Cardiac septum (tissue), 1 donor: ENCODE measurements around the gene MANEAL. TPM values are rescaled to one million over a fixed set of nuclear protein-coding genes. Genes with fewer than 3 reads are reported as not detected.
"Not testable (repeated sequence)": the region's sequence is repeated elsewhere in the genome, so short reads cannot be mapped to it uniquely, and the experiment has no call there.

Experiments used
- DNase-seq: peaks from one replicate; pipeline ENCODE4 v3.0.0-alpha.2; 2020; ENCODE audit warnings: low spot score
- intact Hi-C: fragments of 100-400 bp; cut with DNase I; formaldehyde crosslinking; loops from one replicate; pipeline ENCODE4 v1.14.0; 2022
- long read RNA-seq: library from polyadenylated mRNA; unstranded; transcript quantifications from one replicate; pipeline ENCODE4 v2.0.0, GENCODE V29; 2021
- total RNA-seq: library from RNA; stranded (reverse); fragmentation: NEBNext Ultra II Directional; extraction: Animal tissue kit (Norgen Biotek cat#: 25700); gene quantifications from one replicate; pipeline ENCODE4 v1.2.1, GENCODE V29; 2021
- donor health status: DM: no; HTN: no; CAD: no.

MANEAL gene, protein sequence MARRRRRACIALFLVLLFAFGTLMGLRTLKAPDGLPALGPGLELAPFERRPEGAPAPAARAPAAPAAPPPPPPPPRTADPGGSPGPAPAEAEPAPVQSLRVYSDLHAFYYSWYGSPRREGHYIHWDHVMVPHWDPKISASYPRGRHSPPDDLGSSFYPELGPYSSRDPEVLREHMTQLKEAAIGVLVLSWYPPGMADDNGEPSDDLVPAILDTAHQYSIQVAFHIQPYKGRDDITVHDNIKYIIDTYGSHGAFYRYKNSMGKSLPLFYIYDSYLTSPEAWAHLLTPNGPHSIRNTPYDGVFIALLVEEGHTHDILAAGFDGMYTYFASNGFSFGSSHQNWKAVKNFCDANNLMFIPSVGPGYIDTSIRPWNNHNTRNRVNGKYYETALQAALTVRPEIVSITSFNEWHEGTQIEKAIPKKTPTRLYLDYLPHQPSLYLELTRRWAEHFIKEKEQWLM
- total RNA-seq = 2.1 TPM
- long read RNA-seq, partial matches to known transcripts = 0 of 3 reads
- long read RNA-seq, other reads (novel, unspliced or antisense) = 0 of 3 reads

DNA sequence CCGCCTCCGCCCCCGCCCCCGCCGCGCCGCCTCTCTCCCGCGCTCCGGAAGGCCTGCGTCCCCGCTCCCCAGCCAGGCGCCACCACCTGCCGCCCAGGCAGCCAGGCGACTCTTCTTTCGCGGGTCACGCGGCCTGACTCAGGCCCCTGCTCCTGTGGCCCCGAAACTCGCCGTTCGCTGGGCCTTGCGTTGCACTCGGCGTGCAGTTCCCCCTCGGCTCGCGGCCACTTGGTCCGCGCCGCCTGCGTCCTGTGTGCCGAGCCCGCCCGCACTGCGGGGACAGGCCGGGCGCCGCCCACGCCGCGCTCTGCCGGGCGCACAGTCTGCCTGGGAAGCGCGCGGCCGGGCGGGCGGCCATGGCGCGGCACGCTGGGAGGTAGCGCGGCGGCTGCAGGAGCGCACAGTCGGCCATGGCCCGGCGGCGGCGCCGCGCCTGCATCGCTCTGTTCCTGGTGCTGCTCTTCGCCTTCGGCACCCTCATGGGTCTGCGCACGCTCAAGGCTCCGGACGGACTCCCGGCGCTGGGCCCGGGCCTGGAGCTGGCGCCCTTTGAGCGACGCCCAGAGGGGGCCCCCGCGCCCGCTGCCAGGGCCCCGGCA is at the start of gene MANEAL:
TSS of gene MANEAL (plus strand) at position 75 of the 599 bp plus-strand sequence. CDS start at position 411, 336 bp downstream.
- intact Hi-C loops = no loop called here
- no peak for DNase-seq

GRCh38 chr1:37746806-37747205 is 46.8 kb upstream of the MANEAL start:
- DNase-seq = no peak
- intact Hi-C loops = no loop called here

DNA sequence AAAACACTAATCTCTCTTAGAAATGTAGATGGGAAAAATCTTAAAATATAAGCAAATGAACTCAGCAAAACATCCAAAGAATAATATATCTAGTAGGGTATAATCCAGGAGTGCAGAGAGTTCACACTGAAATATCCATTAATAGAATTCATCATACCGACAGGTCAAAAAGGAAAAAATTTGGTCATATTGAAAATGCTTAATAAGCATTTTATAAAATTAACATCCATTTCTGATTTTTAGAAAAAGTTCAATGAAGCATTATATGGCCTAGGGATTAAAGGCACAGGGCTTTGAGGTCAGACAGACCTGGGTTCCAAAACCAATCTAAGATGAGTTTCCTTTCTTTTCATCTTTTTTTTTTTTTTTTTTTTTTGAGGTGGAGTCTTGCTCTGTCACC is 45.1 kb upstream of the MANEAL start:
- intact Hi-C loops = no loop called here
- DNase-seq = no peak

- DNase-seq = no peak
- intact Hi-C loops = no loop called here
Observed at GRCh38 chr1:37752213-37752582, 41.4 kb upstream of the MANEAL start.

GRCh38 chr1:37752583-37753471 is 40.8 kb upstream of the MANEAL start:
- intact Hi-C loops = no loop called here
- DNase-seq = no peak

GRCh38 chr1:37753473-37754321 is 40.0 kb upstream of the MANEAL start:
- intact Hi-C loops = no loop called here
- DNase-seq = no peak

DNA sequence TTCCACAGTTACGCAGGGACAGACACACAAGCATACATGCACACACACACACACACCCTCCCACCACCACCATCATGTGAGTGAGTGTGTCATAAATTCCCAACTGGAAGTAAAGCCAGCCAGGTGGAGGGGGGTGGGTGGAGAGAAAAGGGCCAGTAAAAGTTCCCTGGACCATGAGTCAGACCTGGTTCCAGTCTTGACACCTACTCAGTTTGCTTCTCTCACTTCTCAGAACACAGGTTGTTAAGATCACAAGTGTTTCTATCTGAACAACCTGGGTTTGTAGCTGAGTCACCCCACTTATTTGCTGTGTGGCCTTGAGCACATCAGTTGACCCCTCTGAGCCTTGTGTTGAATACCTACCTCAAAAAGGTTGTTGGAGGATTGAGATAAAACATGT is 38.4 kb upstream of the MANEAL start:
- intact Hi-C loops = no loop called here
- no peak for DNase-seq

- intact Hi-C loops = no loop called here
- no peak for DNase-seq
Observed at GRCh38 chr1:37755951-37756560, 37.6 kb upstream of the MANEAL start.

DNA sequence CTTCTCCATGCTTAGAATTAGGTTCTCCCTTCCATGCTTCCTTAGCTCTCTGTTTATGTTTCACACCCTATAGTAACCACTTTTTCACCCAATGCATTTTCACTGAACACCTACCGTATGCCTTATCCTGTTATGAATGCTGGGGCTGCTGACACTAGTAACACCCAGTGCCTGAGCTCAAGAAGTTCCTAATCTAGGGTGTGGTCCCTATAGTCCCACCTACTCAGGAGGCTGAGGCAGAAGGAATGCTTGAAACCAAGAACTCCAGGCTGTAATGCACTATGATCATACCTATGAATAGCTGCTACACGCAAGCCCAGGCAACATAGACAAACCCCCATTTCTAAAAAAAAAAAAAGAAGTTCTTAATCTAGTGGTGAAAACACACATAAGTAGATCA is 34.2 kb upstream of the MANEAL start:
- no peak for DNase-seq

DNA sequence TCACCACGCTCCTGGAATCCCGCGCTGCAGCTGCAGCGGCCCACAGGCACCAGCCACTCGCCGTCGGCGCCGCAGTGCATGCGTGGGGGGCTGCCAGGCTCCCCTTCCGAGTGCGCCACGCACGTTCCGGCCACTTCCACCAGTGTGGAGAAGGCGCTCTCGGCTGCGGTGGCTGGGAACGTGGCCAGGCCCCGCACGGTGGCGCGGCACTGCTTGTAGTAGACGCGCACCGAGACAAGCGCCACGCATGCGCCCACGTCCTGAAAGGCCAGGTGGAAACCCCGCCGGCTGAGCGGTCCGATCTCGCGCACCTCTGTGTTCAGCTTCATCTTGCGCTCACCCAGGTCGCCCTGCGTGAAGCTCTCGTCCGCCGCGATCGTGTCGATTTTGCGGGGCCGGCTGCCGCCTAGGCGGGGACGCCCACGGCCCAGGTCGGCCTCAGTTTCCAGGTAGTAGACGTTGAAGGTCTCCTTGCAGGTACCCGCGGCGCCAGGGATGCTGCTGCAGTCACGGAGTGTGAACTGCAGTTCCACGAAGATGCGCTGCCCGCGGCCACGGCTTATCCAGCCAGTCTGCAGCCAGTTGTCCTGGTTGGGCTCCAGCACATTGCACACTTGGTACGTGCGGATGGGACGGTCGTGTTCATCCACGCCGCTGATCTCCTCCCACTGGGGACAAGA is 32.1 kb upstream of the MANEAL start:
- DNase-seq = no peak
- intact Hi-C loops = no loop called here

More for the DNA sequence above, 34.2 kb upstream of the MANEAL start:
- intact Hi-C loops = no loop called here

- DNase-seq = no peak
- intact Hi-C loops = no loop called here
Observed at GRCh38 chr1:37762516-37762915, 31.1 kb upstream of the MANEAL start.

DNA sequence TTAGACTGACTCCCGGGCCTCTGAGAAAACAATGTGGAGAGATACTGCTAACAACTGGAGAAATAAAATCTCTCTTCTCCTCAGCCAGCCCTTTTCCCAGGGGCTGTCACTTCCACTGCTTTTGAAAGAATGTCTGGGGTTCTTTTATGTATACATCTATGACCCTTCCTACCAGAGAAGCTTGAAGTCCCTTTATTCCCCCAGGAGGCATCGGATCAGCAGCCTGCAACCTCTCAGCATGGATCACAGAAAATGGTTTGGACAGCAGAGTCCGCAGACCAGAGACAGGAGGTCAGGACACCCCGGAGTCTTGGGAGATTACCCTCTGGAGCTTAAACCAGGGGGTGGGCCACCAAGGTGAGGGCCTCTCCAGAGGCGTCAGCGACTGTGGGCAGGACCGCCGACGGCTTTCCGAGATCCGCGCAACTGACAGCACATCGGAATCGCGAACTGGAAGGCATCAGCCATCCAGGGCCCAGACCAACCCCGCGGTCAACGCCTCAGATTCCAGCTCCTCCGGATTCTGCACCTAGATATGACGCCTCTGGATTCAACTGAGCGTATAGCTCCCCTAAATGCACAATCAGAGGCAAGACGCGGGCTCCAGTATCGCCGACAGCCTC is 29.7 kb upstream of the MANEAL start:
- DNase-seq = no peak
- intact Hi-C loops = no loop called here

DNA sequence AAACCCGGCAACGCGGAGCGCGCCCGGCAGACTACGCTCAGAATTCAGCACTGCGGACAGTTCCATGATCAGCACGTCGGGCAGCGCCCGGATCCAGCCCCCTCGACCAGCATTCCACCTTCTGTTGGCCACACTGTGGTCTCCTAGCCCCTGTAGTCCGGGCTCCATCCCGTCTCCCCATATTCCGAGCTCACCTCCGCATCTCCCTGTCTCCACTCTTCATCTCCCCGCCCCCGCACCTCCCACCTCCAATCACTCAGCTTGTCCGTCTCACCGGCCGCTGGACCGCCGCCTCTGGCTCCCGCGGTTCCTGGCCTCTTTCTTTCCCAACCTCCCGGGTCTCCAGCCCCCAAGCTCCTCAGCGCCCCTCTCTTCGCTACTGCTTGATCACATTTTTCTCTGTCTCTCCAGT is 29.2 kb upstream of the MANEAL start:
- intact Hi-C loops = no loop called here
- no peak for DNase-seq

GRCh38 chr1:37764888-37765441 is 28.7 kb upstream of the MANEAL start, which contains the start of gene EPHA10:
Gene EPHA10 (minus strand): TSS chr1:37765120. CDS start chr1:37765066, 54 bp downstream.
- intact Hi-C loops = no loop called here

DNA sequence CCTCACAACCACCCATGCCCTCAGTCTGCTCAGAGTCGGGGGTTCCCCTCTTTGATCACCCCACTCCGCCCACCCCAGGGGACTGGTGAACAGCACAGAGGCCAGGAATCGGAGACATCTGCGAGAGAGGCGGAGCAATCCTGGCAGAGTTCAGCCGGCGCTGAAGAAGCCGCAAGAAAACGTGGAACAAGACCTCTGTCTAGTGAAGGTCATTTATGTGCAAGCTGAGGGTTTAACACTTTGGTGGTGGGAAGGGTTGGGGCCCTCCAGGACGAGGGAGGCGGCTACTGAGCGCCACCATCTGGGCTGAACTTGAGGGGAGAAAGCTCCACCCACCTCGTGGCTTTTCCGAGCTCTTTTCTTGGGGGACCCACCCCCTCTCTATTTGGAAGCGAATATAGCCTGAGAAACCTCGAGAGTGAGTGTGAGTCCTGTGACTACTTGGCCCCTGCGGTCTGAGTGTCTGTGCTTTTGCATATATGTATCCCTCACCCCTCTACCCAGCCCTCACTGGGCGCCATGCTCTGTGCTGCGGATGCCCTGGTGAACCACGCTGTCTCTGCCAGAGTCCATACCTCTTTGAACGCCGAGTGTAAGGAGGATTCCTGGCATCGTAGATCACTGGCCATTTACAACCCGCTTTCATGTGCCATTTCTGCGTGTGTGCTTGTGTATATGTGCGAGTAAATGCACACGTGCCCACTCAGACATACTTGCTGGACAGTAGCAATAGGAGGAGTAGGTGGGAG is 27.6 kb upstream of the MANEAL start:
- intact Hi-C loops = no loop called here
- no peak for DNase-seq

More at GRCh38 chr1:37764888-37765441, 28.7 kb upstream of the MANEAL start, which contains the start of gene EPHA10:
- no peak for DNase-seq

- intact Hi-C loops = no loop called here
Observed at GRCh38 chr1:37767488-37767887, 26.2 kb upstream of the MANEAL start.

DNA sequence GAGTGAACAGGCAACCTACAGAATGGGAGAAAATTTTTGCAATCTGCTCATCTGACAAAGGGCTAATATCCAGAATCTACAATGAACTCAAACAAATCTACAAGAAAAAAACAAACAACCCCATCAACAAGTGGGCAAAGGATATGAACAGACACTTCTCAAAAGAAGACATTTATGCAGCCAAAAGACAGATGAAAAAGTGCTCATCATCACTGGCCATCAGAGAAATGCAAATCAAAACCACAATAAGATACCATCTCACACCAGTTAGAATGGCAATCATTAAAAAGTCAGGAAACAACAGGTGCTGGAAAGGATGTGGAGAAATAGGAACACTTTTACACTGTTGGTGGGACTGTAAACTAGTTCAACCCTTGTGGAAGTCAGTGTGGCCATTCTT is 22.2 kb upstream of the MANEAL start:
- DNase-seq, intact Hi-C loops: not testable (repeated sequence)

More at GRCh38 chr1:37767488-37767887, 26.2 kb upstream of the MANEAL start:
- DNase-seq = no peak
